NCI-H2081 treated with DMSO at 0.1 percent for 48 hours (cell line): ENCODE measurements around the gene CD47.

Source experiments
- DNase-seq: peaks from one replicate; lab custom pipeline; 2025; lab: John Stamatoyannopoulos, UW

Gene CD47

DNA sequence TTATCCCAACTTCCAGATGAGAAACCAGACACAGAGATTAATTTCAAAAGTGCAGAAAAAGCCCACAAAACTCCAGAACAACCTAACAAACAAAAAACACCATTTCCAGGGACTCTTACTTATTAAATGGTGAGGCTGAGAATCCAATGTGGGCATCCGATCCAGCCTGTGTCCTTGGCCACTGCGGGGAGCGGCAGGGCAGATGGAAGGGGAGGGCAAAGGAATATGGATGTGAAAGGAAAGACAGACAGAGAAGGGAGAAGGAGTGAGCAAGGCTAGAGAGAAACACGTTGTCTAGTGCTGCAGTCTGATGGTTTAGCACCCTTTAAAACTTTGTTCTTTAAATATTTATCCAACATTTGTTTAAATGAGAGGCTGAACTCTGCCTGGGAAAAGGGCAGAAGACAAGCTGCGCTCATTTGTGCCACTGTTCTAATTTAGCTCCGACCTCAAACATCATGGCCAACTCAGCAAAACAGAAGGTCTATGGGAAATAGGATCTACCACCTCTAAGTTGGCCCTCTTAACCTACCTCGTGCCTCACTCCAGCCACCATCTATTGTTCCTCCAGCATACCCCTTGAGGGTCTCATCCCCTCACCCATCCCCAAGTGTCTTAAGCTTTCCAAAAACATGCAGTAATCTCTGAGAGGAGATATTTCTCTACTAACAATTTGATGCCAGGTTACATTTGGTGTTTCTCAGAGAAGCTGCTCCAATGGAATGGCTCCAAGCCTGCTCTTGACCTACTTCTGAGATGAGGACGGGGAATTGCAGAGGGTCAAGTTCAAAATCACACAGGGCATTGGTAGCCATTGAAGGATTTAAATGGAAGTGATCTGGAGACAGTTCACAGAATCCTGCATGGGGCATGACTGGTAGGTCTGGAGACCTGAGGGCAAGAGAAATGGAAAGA, 77.4 kb downstream of the CD47 start:
- no peak for DNase-seq

DNA sequence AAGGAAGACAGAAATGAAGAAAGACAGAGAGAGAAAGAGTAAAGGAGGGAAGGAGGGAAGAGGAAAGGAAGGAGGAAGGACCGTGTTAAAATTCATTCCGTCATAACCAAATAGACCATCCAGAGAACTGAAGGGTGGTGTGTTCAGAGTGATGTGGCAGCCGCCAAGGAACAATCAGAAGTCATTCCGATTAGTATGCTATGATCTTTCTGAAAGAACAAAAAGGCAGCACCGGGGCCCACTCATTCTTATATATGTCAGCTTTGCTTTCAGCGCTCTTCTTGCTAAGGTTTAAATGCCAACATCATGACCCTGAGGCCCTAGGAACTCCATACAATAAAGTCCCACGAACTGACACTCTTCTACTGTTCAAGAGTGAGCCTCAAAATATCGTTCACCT, 78.5 kb downstream of the CD47 start:
- DNase-seq: no peak

- DNase-seq: no peak
These were observed 79.2 kb downstream of the CD47 start for GRCh38 chr3:108011616-108012015.

- DNase-seq: no peak
These were observed 81.7 kb downstream of the CD47 start for GRCh38 chr3:108008931-108009639.

DNA sequence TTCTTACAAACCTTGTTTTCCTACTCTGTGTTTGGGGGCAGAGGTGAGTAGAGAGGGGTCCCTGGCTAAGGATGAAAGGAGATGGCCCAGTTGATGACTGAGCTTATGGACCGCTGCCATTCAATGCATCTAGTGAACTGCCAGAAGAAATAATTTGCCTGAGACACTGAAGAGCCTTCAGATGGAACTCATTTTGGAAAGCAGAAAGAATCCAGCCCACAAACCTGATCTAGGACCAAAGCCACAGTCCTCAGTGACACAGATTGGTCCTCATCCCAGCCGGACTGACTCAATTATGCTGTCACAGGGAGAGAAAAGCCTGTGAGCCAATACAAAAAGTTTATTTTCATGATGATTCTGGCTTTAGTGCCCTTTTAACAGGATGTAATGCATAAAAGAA, 82.7 kb downstream of the CD47 start:
- no peak for DNase-seq

DNA sequence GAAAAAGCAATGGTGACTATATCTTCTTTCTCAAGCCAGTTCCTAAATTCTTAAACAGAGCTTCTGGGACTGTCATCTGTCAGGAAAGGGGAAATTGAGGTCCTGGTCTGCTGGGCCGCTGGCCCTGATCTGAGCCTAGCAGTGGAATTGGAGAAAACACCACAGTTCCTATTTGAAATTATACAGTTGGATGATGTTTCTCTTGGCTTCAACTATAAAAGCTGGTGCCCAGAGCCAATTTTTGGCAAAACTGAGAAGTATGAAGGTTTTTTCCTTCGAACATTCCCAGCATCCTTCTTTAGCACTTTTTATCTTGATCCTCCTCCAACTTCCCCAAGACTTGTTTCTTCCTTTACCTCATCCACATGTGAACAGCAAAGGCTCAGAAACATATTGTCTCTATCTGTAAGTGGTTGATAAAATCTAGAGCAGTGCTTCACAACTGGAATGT, 83.9 kb downstream of the CD47 start:
- no peak for DNase-seq

DNA sequence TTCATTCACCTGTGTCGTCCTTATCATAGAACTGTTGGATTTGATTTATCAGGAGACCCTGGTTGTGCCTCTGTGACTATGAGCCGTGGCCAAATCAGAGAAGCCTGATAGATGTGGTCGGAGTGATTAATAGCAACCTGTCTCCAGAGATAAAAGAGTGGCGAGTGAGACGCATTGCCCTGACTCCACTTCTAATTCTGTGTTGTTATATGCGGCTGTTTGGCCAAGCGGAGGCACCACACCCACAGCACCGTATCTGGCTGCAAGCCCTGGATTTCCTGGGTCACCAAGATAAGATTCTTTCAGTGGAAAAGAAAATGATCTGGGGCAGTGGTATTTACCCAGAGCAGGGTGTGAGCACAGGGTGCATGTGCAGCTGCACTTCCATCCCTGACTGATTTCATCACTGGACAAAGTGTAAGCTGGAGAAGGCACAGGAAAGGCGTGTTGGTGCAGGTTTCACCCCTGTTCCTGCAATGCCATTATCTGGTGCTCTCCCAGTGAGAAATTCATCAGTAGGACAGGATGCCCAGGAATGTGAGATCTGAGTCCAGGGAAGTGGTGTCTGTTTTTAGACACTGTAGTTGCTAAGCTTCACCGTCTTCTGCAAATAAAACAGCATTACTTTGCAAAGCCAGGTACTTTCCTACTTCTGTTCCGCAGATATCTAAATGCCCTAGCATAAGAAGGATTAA, 84.6 kb downstream of the CD47 start:
- no peak for DNase-seq

- DNase-seq: no peak
These were observed 86.2 kb downstream of the CD47 start for GRCh38 chr3:108004647-108005046.

DNA sequence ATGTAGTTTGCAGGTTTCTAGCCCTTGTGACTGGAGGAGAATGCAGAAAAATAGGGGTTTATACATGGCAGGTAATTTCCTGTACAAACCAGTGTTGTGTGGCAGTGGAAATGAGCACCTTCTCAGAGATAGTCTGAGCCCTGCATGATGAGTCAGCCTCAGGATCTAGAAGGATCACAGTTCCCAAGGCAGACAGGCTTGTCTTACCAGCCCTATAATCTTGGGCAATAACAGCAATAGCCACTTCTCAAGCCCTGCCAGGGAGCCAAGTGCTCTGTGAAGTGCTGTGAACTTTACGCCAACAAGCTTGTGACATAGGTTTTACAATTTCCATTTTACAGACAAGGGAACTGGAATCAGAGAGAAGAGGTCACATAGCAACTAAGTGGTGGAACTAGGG, 89.4 kb downstream of the CD47 start:
- DNase-seq: no peak

- DNase-seq: no peak
These were observed 91.5 kb downstream of the CD47 start for GRCh38 chr3:107999215-107999775.

DNA sequence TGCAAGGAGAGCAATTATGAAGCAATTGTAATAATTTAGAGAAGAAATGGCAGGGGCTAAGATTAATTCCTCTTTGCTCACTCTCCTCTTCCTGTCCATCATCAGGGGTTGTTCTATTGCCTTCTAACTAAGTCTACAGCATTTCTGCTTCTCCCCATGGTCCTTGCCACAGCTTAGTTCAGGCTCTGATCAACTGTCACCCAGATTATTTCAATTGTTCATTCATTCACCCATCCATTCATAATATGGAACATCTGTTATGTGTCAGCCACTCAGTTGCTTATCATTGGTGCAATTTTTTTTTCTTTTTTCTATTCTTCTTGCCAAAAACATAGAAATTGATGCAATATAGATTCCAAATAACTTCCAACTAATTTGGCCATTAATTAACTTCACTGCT, 93.2 kb downstream of the CD47 start:
- no peak for DNase-seq

- DNase-seq: no peak
These were observed 95.0 kb downstream of the CD47 start for GRCh38 chr3:107995823-107996222.

- DNase-seq: peak; percentile 45
These were observed 95.7 kb downstream of the CD47 start for GRCh38 chr3:107994956-107995715.

DNA sequence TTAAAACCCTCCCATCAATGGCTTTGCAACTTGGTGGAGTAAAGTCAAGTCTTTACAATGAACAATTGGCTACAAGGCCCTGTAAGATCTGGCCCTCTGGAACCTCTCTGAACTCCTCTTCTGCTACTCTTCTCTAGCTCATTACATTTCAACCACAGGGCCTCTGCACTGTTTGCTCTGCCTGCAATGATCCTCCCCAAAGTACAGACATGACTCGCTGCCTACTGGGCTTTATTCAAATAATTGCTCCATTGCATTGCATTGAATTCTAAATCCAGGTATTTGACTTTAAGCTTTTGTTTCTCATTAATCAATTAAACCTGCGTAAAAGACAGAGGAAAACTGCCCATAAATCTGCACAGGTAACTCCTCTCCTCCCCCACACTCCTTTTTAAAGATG, 96.7 kb downstream of the CD47 start:
- no peak for DNase-seq

GRCh38 chr3:107993771-107994170, 97.1 kb downstream of the CD47 start:
- no peak for DNase-seq
